ENCODE measurements around the gene DRD5.

DRD5 gene

DNA sequence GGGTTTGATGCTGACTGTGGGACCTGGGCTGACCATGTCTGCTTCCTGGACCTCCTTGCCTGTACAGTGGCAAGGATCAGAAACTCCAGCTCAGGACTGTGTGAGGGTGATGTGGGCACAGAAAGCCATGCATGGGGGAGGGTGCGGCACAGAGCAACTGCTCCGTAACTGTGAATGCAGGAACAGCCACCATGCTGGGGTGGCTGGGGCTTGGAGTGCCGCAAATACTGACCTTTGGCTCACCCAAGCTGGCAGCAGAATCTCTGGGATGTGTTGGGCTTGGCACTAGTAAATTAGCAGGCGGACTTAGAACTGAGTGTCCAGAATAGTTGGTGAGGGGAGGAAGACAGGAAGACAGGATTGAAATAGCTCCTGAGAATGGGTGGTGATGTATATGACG, 52.0 kb downstream of the DRD5 start:
- Histone ChIP-seq H3K9me3 (ENCODE audit: severe bottlenecking) (no peaks in the 10 kb centered on the region), H3K36me3 (ENCODE audit: low read depth) (peaks cover 44% of the 10 kb centered on the region), H3K27me3 (ENCODE audit: insufficient read depth, poor library complexity, severe bottlenecking) (no peaks in the 10 kb centered on the region), H3K4me1 (ENCODE audit: insufficient read depth, poor library complexity, severe bottlenecking) (no peaks in the 10 kb centered on the region), H3K4me3 (ENCODE audit: severe bottlenecking) (no peak overlapping the region), H3K27ac (ENCODE audit: poor library complexity, severe bottlenecking) (no peak overlapping the region)
- DNase-seq (ENCODE audit: low spot score) = no peak
- TF ChIP-seq, protein P1, sequence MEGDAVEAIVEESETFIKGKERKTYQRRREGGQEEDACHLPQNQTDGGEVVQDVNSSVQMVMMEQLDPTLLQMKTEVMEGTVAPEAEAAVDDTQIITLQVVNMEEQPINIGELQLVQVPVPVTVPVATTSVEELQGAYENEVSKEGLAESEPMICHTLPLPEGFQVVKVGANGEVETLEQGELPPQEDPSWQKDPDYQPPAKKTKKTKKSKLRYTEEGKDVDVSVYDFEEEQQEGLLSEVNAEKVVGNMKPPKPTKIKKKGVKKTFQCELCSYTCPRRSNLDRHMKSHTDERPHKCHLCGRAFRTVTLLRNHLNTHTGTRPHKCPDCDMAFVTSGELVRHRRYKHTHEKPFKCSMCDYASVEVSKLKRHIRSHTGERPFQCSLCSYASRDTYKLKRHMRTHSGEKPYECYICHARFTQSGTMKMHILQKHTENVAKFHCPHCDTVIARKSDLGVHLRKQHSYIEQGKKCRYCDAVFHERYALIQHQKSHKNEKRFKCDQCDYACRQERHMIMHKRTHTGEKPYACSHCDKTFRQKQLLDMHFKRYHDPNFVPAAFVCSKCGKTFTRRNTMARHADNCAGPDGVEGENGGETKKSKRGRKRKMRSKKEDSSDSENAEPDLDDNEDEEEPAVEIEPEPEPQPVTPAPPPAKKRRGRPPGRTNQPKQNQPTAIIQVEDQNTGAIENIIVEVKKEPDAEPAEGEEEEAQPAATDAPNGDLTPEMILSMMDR (IDR thresholded peaks at IDR 0.05; ENCODE audit: poor library complexity, severe bottlenecking) = no peak
- ATAC-seq (ENCODE audit: low read depth) = no peak

All from RWPE2 (cell line).